Measurements from ENCODE around the gene PRR9.
"Not testable (repeated sequence)": the region's sequence is repeated elsewhere in the genome, so short reads cannot be mapped to it uniquely, and the experiment has no call there.

Gene PRR9

GRCh38 chr1:153217212-153217611 is at the start of gene PRR9:
TSS of gene PRR9 (plus strand) at chr1:153217584. CDS start at chr1:153218145, 561 bp downstream.
- DNase-seq (ENCODE audit: low read depth in 1 of 2, low spot score in 1 of 2), result no peak

GRCh38 chr1:153168686-153169085 is 48.7 kb upstream of the PRR9 start:
- DNase-seq (ENCODE audit: low read depth in 1 of 2, low spot score in 1 of 2), result no peak

- DNase-seq (ENCODE audit: low read depth in 1 of 2, low spot score in 1 of 2), result no peak
These were observed 42.8 kb upstream of the PRR9 start for GRCh38 chr1:153174624-153175023.

- DNase-seq (ENCODE audit: low read depth in 1 of 2, low spot score in 1 of 2), result no peak
These were observed 38.5 kb upstream of the PRR9 start for GRCh38 chr1:153178922-153179321.

GRCh38 chr1:153180556-153180955 is 36.8 kb upstream of the PRR9 start:
- no peak for DNase-seq (ENCODE audit: low read depth in 1 of 2, low spot score in 1 of 2)

- not testable (repeated sequence) for DNase-seq (ENCODE audit: low read depth in 1 of 2, low spot score in 1 of 2)
These were observed 29.1 kb upstream of the PRR9 start for GRCh38 chr1:153188301-153188700.

GRCh38 chr1:153190373-153190772 is 27.0 kb upstream of the PRR9 start:
- no peak for DNase-seq (ENCODE audit: low read depth in 1 of 2, low spot score in 1 of 2)

GRCh38 chr1:153192697-153193096 is 24.7 kb upstream of the PRR9 start:
- no peak for DNase-seq (ENCODE audit: low read depth in 1 of 2, low spot score in 1 of 2)

GRCh38 chr1:153194331-153195050 is 22.9 kb upstream of the PRR9 start:
- DNase-seq (ENCODE audit: low read depth in 1 of 2, low spot score in 1 of 2), result no peak

GRCh38 chr1:153195216-153195615 is 22.2 kb upstream of the PRR9 start:
- DNase-seq (ENCODE audit: low read depth in 1 of 2, low spot score in 1 of 2), result no peak

GRCh38 chr1:153202006-153202405 is 15.4 kb upstream of the PRR9 start:
- DNase-seq (ENCODE audit: low read depth in 1 of 2, low spot score in 1 of 2), result no peak

- no peak for DNase-seq (ENCODE audit: low read depth in 1 of 2, low spot score in 1 of 2)
These were observed 14.3 kb upstream of the PRR9 start, which contains the start of gene LELP1 for GRCh38 chr1:153203130-153203529. TSS of gene LELP1 (plus strand) at chr1:153203430. CDS start at chr1:153204708, 1,278 bp downstream.

- no peak for DNase-seq (ENCODE audit: low read depth in 1 of 2, low spot score in 1 of 2)
These were observed 10.8 kb upstream of the PRR9 start for GRCh38 chr1:153206631-153207030.

- no peak for DNase-seq (ENCODE audit: low read depth in 1 of 2, low spot score in 1 of 2)
These were observed 7.2 kb upstream of the PRR9 start for GRCh38 chr1:153210206-153210605.

- no peak for DNase-seq (ENCODE audit: low read depth in 1 of 2, low spot score in 1 of 2)
These were observed 5.2 kb upstream of the PRR9 start for GRCh38 chr1:153212201-153212600.

GRCh38 chr1:153213519-153213918 is 3.9 kb upstream of the PRR9 start:
- DNase-seq (ENCODE audit: low read depth in 1 of 2, low spot score in 1 of 2), result no peak

GRCh38 chr1:153217744-153218416 is 496 bp downstream of the PRR9 start:
- DNase-seq (ENCODE audit: low read depth in 1 of 2, low spot score in 1 of 2), result no peak

- DNase-seq (ENCODE audit: low read depth in 1 of 2, low spot score in 1 of 2), result no peak
These were observed 3.4 kb downstream of the PRR9 start for GRCh38 chr1:153220606-153221303.

- peak; percentile 13 to 42 for DNase-seq (ENCODE audit: low read depth in 1 of 2, low spot score in 1 of 2)
These were observed 5.9 kb downstream of the PRR9 start for GRCh38 chr1:153223040-153223891.

- DNase-seq (ENCODE audit: low read depth in 1 of 2, low spot score in 1 of 2), result no peak
These were observed 10.4 kb downstream of the PRR9 start for GRCh38 chr1:153227810-153228209.

GRCh38 chr1:153228491-153228890 is 11.1 kb downstream of the PRR9 start:
- DNase-seq (ENCODE audit: low read depth in 1 of 2, low spot score in 1 of 2), result no peak

All from activated CD4-positive, alpha-beta T cell treated with anti-CD3 and anti-CD28 coated beads, Interleukin-2, amount 50 U/mL, for 24 hours (primary cell).